WI38 (cell line): ENCODE measurements around the gene MAFB.

Source experiments
- H3K4me3 ChIP-seq: 2 replicates; pipeline ENCODE4 v1.5.1; 2011; ENCODE audit warnings: low read depth, mild to moderate bottlenecking, control low read depth, low read length
- CTCF ChIP-seq: IDR thresholded peaks from 2 replicates; pipeline ENCODE4 v1.5.1; 2012; ENCODE audit warnings: low read depth, mild to moderate bottlenecking, control low read depth, low read length

The MAFB gene

GRCh38 chr20:40673442-40673841, 15.6 kb downstream of the MAFB start:
- no peak overlapping the region for H3K4me3 ChIP-seq
- TF ChIP-seq CTCF = no peak

- TF ChIP-seq CTCF = no peak
- no peak overlapping the region for H3K4me3 ChIP-seq
These were observed 16.9 kb downstream of the MAFB start for GRCh38 chr20:40672095-40672494.

- no peak overlapping the region for H3K4me3 ChIP-seq
- no peak for TF ChIP-seq CTCF
These were observed 18.8 kb downstream of the MAFB start for GRCh38 chr20:40670253-40670652.

GRCh38 chr20:40669692-40670091, 19.3 kb downstream of the MAFB start:
- TF ChIP-seq CTCF = no peak

GRCh38 chr20:40668449-40669228, 20.4 kb downstream of the MAFB start:
- TF ChIP-seq CTCF = no peak
- H3K4me3 ChIP-seq = no peak overlapping the region

More at GRCh38 chr20:40669692-40670091, 19.3 kb downstream of the MAFB start:
- H3K4me3 ChIP-seq = no peak overlapping the region

- no peak for TF ChIP-seq CTCF
- H3K4me3 ChIP-seq = no peak overlapping the region
These were observed 21.5 kb downstream of the MAFB start for GRCh38 chr20:40667503-40667902.

- no peak overlapping the region for H3K4me3 ChIP-seq
- no peak for TF ChIP-seq CTCF
These were observed 22.7 kb downstream of the MAFB start for GRCh38 chr20:40666336-40666735.
